DOHH2 (cell line): Measurements from ENCODE around the gene AXIN1.

Experiments used
- EZH2phosphoT487 ChIP-seq: fragments of 200-600 bp; sonication (generic); IDR thresholded peaks from 2 replicates; pipeline ENCODE4 v1.6.1; 2017; ENCODE audit warnings: borderline replicate concordance, mild to moderate bottlenecking, antibody characterized with exemption, low read length, moderate library complexity, mixed read lengths
- TF ChIP-seq, protein P1 (sequence below): fragments of 200-600 bp; sonication (generic); IDR thresholded peaks from one replicate; pipeline ENCODE4 v1.5.1; 2014; ENCODE audit warnings: antibody characterized with exemption, mild to moderate bottlenecking, low read depth, low read length; ENCODE audit not compliant: poor library complexity, severe bottlenecking

GRCh38 chr16:273547-274421 is 78.7 kb downstream of the AXIN1 start:
- TF ChIP-seq, protein P1, sequence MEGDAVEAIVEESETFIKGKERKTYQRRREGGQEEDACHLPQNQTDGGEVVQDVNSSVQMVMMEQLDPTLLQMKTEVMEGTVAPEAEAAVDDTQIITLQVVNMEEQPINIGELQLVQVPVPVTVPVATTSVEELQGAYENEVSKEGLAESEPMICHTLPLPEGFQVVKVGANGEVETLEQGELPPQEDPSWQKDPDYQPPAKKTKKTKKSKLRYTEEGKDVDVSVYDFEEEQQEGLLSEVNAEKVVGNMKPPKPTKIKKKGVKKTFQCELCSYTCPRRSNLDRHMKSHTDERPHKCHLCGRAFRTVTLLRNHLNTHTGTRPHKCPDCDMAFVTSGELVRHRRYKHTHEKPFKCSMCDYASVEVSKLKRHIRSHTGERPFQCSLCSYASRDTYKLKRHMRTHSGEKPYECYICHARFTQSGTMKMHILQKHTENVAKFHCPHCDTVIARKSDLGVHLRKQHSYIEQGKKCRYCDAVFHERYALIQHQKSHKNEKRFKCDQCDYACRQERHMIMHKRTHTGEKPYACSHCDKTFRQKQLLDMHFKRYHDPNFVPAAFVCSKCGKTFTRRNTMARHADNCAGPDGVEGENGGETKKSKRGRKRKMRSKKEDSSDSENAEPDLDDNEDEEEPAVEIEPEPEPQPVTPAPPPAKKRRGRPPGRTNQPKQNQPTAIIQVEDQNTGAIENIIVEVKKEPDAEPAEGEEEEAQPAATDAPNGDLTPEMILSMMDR = no peak
- TF ChIP-seq EZH2phosphoT487 = no peak
